Effector CD4-positive, alpha-beta T cell (primary cell): ENCODE results near the gene ANXA7.
A peak's percentile ranks its signal among the peaks of the same experiment; 100 is the strongest.

Experiments used
- DNase-seq: peaks from one replicate; pipeline ENCODE4 v3.0.0-alpha.2; 2020
- total RNA-seq: gene quantifications from one replicate; lab custom pipeline; 2026; lab: John Stamatoyannopoulos, UW

Gene ANXA7
- 75.8 reads per million, percentile 77 among the genes with 10 or more reads in this experiment for total RNA-seq

- peak; percentile 93 for DNase-seq
Observed at GRCh38 chr10:73413528-73414229, at the start of gene ANXA7. TSS of gene ANXA7 (minus strand) at chr10:73414058. CDS start at chr10:73400856, 13,202 bp downstream.

DNA sequence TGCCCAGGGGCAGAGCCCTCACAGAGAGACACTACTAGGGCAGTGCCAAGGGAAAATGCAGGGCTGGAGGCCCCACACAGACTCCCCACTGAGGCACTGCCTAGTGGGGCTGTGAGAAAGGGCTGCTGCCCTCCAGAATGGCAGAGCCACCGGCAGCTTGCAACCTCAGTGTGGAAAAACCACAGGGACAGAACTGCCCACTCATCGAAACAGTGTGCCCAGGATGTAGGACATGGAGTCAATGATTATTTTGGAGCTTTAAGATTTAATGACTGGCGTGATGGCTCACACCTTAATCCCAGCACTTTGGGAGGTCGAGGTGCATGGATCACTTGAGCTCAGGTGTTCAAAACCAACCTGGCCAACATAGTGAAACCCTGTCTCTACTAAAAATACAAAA, 47.0 kb upstream of the ANXA7 start:
- DNase-seq, result no peak

DNA sequence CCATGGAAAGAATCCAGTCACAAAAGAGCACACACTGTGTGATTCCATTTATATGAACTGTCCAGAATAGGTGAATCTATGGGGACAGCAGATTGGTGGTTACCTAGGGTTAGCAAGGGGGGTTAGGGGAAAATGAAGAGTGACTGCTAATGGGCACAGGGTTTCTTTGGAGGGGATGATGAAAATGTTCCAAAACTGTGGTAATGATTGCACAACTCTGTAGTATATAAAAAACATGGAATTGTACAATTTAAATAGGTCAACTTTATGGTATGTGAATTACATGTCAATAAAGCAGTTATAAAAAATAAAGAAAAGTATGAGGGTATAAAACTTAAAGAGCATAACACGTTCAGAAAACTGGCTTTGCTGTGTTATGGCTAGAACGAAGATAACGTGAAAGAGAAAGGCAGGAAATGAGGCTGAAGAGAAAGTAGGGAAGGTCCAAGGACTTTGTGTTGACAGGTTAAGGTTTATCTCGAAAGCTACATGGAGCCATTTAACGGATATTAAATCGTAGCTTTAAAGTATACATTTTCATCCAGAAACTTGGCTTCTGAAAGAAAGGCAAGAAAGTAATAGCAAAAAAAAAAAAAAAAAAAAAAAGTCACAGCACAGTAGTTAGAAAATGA, 45.9 kb upstream of the ANXA7 start:
- no peak for DNase-seq

GRCh38 chr10:73456187-73456890, 42.5 kb upstream of the ANXA7 start:
- no peak for DNase-seq

GRCh38 chr10:73449113-73449512, 35.3 kb upstream of the ANXA7 start:
- no peak for DNase-seq

DNA sequence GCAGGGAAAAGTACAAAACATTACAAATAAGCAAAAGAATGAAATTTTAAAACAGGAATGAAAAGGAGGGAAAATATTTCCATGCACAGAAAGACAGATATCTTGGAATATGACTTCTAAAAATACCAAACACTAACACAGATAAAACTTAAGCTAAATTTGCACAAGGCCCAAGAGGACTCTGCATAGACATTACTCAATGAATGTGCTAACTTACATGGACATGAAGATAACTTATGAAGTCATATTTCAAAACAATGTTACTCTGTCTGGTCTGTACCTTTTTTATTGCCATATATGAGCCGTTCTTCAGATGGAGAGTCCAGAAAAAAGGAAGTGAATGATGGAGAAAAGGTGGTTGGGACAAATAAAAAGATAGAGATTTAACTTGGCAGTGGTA, 34.5 kb upstream of the ANXA7 start:
- DNase-seq, result no peak

DNA sequence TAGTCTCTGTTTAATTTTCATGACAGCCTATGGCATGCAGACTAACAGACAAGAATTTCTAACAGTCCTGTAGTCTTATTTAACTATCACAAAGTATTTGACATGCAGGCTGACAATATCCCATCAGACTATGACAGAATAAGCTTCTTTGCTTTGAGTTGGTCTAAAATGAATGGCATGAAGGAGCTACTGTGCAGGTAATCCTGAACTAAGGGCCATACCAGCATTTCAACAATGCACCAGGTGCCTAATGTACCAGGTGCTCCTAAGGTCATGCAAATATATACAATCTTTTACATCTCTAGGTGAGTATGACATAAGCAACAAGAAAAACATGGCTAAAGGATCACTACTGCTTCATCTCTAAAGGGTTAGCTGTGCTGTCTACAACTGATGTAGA, 33.1 kb upstream of the ANXA7 start:
- DNase-seq, result no peak

- no peak for DNase-seq
Observed at GRCh38 chr10:73444457-73444856, 30.6 kb upstream of the ANXA7 start.

GRCh38 chr10:73439605-73440312, 25.9 kb upstream of the ANXA7 start:
- no peak for DNase-seq

DNA sequence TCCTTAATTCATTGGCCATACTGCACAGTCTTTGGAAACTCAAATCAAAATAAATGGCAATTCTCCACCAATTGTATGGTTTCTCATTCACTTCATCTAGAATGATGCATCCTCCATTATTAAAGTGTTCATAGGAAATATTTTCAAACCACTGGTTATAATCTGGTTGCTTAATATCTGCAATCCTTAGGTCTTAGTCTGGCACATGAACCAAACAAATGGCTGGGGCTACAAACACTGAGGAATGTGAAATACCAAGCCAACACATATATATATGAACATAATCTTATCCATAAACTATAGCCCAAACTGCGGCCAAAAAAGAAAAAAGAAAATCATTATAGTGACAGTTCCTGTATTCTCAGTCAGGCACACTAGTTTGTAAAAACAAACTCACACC, 25.2 kb upstream of the ANXA7 start:
- DNase-seq, result no peak

DNA sequence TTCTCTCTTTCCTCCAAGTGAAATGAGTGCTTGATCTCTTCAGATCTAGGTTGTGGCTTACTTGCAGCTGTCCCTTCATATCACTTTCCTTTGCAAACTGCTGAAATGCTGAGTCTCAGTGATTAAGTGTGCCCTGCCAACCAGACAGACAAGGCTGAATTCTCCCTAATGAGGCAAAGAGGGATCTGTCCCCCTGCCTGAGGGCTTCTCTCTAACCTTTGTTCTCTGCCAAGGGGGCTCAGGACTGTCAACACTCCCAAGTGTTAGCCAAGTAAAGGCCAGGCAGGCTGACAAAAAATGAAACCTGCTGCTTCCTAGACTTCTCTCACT, 19.6 kb upstream of the ANXA7 start, which contains the start of gene MSS51:
Gene MSS51, minus strand, starts transcription at position 24 of the 330 bp plus-strand sequence. CDS start 5,277 bp downstream, outside the sequence.
- DNase-seq, result no peak

DNA sequence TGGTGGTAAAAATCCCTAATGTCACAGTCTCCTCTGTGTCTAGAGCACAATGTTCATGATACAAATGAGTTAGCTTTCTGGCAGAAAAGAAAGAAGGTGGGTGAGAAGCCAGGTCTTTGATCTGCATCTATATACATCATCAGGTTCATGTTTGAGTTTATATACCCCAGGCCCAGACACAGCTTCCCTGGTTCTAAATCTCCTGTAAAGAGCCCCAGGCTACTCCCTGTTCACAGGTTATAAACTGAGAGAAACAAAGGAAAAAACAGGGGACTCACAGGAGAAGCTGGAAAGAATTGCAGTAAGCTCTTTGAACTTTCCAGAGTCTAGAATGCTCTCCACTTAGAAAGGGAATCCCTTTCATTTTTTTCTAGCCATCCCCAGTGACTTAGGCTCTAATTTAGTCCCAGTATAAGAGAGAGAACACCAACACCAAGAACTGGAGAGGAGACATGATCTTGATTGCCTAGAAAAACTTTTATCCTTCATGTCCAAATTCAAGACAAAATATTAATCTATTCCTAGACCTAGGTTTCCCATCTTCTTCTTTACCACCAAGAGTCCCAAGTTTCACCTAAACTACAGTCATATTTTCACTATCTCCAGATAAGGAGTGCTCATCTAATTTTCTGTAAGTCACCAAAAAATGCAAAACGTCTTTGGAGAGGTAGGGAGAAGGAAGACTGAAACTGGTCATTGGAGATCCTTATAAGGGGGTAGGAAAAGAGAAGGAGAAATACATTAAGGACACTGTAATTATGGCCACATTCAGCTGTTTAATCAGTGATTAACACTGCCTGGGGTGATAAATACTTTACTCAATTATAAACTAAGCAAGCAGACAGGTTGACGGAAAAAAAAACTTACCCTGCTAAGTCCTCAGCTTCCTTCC, 19.0 kb upstream of the ANXA7 start:
- no peak for DNase-seq

DNA sequence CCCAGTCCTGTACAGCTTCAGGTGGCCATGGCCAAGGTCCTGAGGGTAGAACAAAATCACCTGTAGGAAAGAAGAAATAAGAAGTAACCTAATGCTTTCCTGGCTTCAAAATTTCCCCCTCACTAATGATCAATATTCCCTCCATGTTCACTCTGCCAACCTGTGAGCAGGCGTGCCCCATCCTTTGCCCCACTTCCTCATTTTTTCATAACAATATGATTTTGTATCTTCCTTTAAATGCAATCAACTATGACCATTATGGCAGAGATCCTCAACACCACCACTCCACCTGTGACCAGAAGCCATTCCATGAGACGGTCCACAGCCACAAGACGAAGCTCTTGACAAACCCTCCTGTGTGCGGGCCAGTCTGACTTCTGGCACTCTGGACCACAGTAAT, 12.5 kb upstream of the ANXA7 start:
- DNase-seq, result no peak

DNA sequence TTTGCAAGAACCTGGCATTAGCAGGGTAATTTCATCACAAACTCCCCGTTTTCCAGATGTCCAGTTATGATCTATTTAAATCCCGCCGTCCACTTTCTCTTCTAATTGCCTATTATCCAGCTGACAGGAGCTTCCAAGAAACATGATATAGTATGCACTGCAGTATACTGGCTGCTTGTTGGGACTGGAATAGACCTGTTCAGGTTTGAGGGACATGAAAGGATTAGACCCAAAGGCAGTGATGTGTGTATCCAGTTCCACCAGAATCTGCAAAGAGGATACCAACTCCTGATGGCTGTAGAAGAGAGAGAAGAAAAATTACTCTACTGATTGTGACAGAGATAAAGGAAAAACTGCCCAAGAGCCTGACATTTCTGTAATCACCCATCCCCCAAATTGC, 10.6 kb upstream of the ANXA7 start:
- no peak for DNase-seq

GRCh38 chr10:73423309-73423708, 9.5 kb upstream of the ANXA7 start:
- DNase-seq, result no peak

DNA sequence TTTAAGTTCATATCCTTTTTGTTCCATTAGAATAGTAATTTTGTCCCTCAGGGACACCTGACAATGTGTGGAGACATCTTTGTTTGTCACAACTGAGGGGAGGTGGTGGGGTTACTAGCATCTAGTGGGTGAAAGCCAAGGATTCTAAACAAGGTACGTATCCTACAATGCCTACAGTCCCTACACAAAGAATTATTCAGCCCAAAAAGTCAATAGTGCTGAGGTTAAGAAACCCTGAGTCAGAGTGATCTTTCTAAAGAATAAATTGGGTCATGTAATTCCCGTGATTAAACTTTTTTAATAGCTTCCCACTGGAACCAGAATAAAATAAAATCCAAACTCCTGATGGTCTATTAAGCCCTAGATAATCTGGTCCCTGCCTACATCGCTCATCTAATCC, 2.7 kb upstream of the ANXA7 start:
- no peak for DNase-seq

DNA sequence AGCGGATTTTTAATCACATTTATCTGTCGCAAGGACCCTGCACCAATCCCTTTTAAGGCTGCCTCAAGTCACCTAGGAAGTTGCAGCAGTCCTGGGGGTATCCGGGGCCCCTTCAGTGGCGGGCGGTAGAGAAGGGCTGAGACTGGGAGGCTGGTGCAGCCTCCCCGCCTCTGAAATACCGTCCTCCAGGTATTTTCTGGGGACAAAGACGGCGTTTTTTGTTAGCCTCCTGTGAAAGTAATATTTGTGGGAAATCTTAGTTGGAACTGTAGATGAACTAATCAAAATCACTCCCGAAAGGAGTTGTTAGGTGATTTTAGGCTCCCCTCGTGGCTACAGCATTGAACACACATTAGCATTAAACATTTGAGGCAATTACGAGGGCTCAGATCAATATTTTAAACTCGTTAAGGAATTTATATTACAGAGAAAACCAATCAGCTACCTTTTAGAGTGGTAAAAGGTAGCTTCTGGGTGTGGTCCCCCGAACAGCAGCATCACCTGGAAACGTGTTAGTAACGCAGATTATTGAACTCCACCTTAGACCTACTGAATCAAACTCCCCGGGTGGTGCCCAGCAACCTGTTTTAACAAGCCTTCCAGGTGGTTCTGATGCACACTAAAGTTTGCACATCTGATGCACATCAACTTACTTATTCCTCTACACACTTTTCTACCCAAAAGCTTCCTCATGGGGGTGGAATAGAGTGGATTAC, 530 bp upstream of the ANXA7 start:
- no peak for DNase-seq

DNA sequence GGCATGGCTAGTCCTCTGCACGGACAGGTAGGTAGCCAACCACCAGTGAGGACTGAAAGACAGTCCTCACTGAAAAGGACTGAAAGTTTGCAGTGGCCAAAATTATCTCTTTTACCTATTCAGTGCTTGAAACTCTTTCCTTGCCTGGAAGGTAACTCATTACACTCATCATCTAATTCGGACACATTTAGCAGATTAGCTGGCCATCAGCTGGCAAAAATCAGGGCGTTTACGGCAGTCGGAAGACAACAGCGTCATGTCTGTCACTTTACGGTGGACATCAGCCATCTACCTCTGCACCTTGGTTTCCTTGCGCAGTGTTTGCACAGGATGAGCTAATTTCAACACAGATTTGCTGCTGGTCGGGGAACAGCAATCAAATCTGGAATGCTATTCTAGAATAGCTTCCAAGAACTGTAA, 740 bp downstream of the ANXA7 start:
- no peak for DNase-seq

DNA sequence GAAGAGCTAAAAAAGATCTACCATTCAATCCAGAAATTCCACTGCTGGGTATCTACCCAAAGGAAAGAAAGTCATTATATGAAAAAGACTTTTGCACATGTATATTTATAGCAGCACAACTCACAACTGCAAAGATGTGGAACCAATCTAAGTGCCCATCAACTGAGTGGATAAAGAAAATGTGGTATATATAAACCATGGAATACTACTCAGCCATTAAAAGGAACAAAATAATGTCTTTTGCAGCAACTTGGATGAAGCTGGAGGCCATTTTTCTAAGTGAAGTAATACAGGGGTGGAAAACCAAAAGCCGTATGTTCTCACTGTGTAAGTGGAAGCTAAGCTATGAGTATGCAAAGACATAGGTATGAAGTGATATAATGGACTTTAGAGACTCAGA, 3.0 kb downstream of the ANXA7 start:
- no peak for DNase-seq

DNA sequence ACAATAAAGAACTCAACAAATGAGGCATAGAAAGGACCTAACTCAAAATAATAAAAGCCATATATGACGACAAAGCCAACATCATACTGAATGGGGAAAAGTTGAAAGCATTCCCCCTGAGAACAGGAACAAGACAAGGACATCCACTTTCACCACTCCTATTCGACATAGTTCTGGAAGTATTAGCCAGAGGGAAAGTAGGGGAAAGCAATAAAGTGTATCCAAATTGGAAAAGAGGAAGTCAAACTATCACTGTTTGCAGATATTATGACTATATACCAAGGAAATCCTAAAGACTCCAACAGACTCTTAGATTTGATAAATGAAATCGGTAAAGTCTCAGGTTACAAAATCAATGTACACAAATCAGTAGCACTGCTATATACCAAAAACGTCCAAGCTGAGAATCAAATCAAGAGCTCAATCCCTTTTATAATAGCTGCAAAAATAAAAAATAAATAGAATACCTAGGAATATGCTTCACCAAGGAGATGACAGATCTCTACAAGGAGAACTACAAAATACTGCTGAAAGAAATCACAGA, 4.8 kb downstream of the ANXA7 start:
- DNase-seq, result no peak

GRCh38 chr10:73408061-73408460, 5.8 kb downstream of the ANXA7 start:
- DNase-seq, result no peak
